HepG2 (cell line): ENCODE data around the gene REPIN1. TPM values are rescaled to one million over a fixed set of nuclear protein-coding genes. Genes with fewer than 3 reads are reported as not detected.

Source experiments
- ATAC-seq: fragments of 200-7000 bp; cut with Tn5 transposase; 3 replicates; pipeline ENCODE4 v1.9.1; 2020; ENCODE audit warnings: mild to moderate bottlenecking, moderate library complexity
- BruUV-seq: library from RNA; stranded (reverse); fragments of 400-500 nt; replicated peaks from 2 replicates; lab custom pipeline; 2021; lab: Mats Ljungman, UMichigan
- CTCF ChIA-PET: fragments of 300-600 bp; formaldehyde crosslinking; extraction: SDS; loops from one replicate; lab custom pipeline; 2021; ENCODE audit warnings: low total read pairs, inconsistent platforms, low intra/inter-chr PET ratio; lab: Yijun Ruan, JAX
- POLR2A ChIA-PET: fragments of 350-600 bp; sonication (Branson Sonifier 250); formaldehyde crosslinking; loops from one replicate; lab custom pipeline; 2020; ENCODE audit warnings: antibody characterized with exemption, inconsistent platforms; lab: Yijun Ruan, JAX
- DNase-seq: peaks from one replicate; pipeline ENCODE4 v3.0.0-alpha.2; 2015; ENCODE audit warnings: low spot score
- FAIRE-seq: peaks from 3 replicates; lab custom pipeline; 2011; peaks lifted over from hg19 to GRCh38; lab: Jason Lieb, UNC
- H2AFZ ChIP-seq: one replicate; pipeline ENCODE4 v1.6.1; 2011; ENCODE audit warnings: low read length, inconsistent platforms
- H3K27ac ChIP-seq: fragments of 300-600 bp; 3 replicates; pipeline ENCODE4 v1.8.0; 2011; ENCODE audit warnings: mixed run types, mild to moderate bottlenecking, mixed read lengths, low read length, inconsistent platforms; ENCODE audit not compliant: insufficient read depth; ENCODE audit errors: extremely low read length
- H3K27me3 ChIP-seq, 2 experiments: fragments of 200-600 bp in 1 of 2; 2 replicates in 1 of 2; 3 replicates in 1 of 2; pipeline versions ENCODE4 v1.6.0 to v1.8.0; 2011; ENCODE audit warnings: low read length in 2 of 2, mild to moderate bottlenecking in 2 of 2, moderate library complexity in 2 of 2, inconsistent platforms in 1 of 2; ENCODE audit not compliant: insufficient read depth in 2 of 2, control insufficient read depth in 1 of 2
- H3K36me3 ChIP-seq, 2 experiments: fragments of 200-600 bp in 1 of 2; replicated peaks in 1 of 2; 2 replicates in 1 of 2; 3 replicates in 1 of 2; pipeline versions ENCODE4 v1.5.1 to v1.8.0; 2011; ENCODE audit warnings: low read length in 2 of 2, inconsistent platforms in 1 of 2; ENCODE audit not compliant: insufficient read depth in 2 of 2, control insufficient read depth in 1 of 2
- H3K4me1 ChIP-seq: 2 replicates; pipeline ENCODE4 v1.5.1; 2012; ENCODE audit warnings: low read length, inconsistent platforms; ENCODE audit not compliant: insufficient read depth
- H3K4me2 ChIP-seq: 2 replicates; pipeline ENCODE4 v1.6.0; 2011; ENCODE audit warnings: low read depth, low read length, inconsistent platforms
- H3K4me3 ChIP-seq, 3 experiments: fragments of 200-600 bp in 1 of 3; sonication (generic), shearing (Covaris generic) in 1 of 3; replicated peaks in 1 of 3; 2 replicates each; pipeline ENCODE4 v1.5.1; 2011 to 2016; ENCODE audit warnings: low read length in 3 of 3, inconsistent platforms in 2 of 3, low read depth in 2 of 3, mild to moderate bottlenecking in 2 of 3, control low read depth in 1 of 3, mixed read lengths in 1 of 3; ENCODE audit not compliant: insufficient read depth in 1 of 3
- H3K79me2 ChIP-seq: one replicate; pipeline ENCODE4 v1.6.1; 2011; ENCODE audit warnings: low read length, inconsistent platforms; ENCODE audit not compliant: insufficient read depth
- H3K9ac ChIP-seq: 2 replicates; pipeline ENCODE4 v1.6.0; 2011; ENCODE audit warnings: mild to moderate bottlenecking, low read depth, low read length, inconsistent platforms; ENCODE audit not compliant: insufficient read depth
- H3K9me3 ChIP-seq: 2 replicates; pipeline ENCODE4 v1.5.1; 2012; ENCODE audit warnings: mild to moderate bottlenecking, low read length
- H4K20me1 ChIP-seq: 2 replicates; pipeline ENCODE4 v1.6.0; 2011; ENCODE audit warnings: inconsistent platforms, mild to moderate bottlenecking, low read length, moderate library complexity; ENCODE audit not compliant: insufficient read depth
- BRF2 ChIP-seq: sonication (generic); formaldehyde crosslinking; IDR thresholded peaks from 2 replicates; pipeline ENCODE4 v1.8.1; 2022; ENCODE audit warnings: mild to moderate bottlenecking, missing genetic modification reagents
- CBFB ChIP-seq: sonication (generic); formaldehyde crosslinking; IDR thresholded peaks from 2 replicates; pipeline ENCODE4 v1.4.0; 2020; ENCODE audit warnings: missing genetic modification reagents
- ELF1 ChIP-seq: sonication (generic); formaldehyde crosslinking; IDR thresholded peaks from 2 replicates; pipeline ENCODE4 v1.4.0; 2020; ENCODE audit warnings: missing genetic modification reagents
- ELF3 ChIP-seq: IDR thresholded peaks from 2 replicates; pipeline ENCODE4 v1.6.1; 2016; ENCODE audit warnings: missing genetic modification reagents, missing compliant biosample characterization
- EP300 ChIP-seq, 3 experiments: sonication (generic) in 1 of 3; formaldehyde crosslinking in 1 of 3; IDR thresholded peaks; 2 replicates each; pipeline versions ENCODE4 v1.5.1 to v1.6.1; 2011 to 2020; ENCODE audit warnings: low read depth in 2 of 3, low read length in 2 of 3, borderline replicate concordance in 1 of 3, improper control_type of control experiment in 1 of 3, mild to moderate bottlenecking in 1 of 3, missing genetic modification reagents in 1 of 3, moderate library complexity in 1 of 3
- FOXP4 ChIP-seq: sonication (generic); formaldehyde crosslinking; IDR thresholded peaks from 2 replicates; pipeline ENCODE4 v1.4.0; 2020; ENCODE audit warnings: missing genetic modification reagents
- NBN ChIP-seq: fragments of 450-650 bp; conservative IDR thresholded peaks from 2 replicates; pipeline ENCODE4 v1.6.1; 2017
- NFRKB ChIP-seq: fragments of 450-650 bp; IDR thresholded peaks from 2 replicates; pipeline ENCODE4 v1.6.1; 2017
- POLR2G ChIP-seq: fragments of 200-400 bp; formaldehyde crosslinking; IDR thresholded peaks from 2 replicates; pipeline ENCODE4 v1.6.1; 2018; ENCODE audit warnings: mild to moderate bottlenecking, low read depth, low read length, moderate library complexity
- RXRA ChIP-seq: sonication (generic); formaldehyde crosslinking; IDR thresholded peaks from 2 replicates; pipeline ENCODE4 v1.5.1; 2020; ENCODE audit warnings: missing genetic modification reagents
- SRSF1 ChIP-seq: fragments of 200-400 bp; formaldehyde crosslinking; optimal IDR thresholded peaks from 2 replicates; pipeline ENCODE3; 2017; ENCODE audit warnings: mild to moderate bottlenecking, low read depth, low read length, moderate library complexity
- SRY ChIP-seq: sonication (generic); formaldehyde crosslinking; IDR thresholded peaks from 2 replicates; pipeline ENCODE4 v1.8.0; 2022; ENCODE audit warnings: mild to moderate bottlenecking, missing genetic modification reagents
- ZNF503 ChIP-seq: sonication (generic); formaldehyde crosslinking; IDR thresholded peaks from 2 replicates; pipeline ENCODE4 v1.4.0; 2020; ENCODE audit warnings: missing genetic modification reagents
- ZNF563 ChIP-seq: sonication (generic); formaldehyde crosslinking; IDR thresholded peaks from 2 replicates; pipeline ENCODE4 v1.8.0; 2022; ENCODE audit warnings: mild to moderate bottlenecking, moderate library complexity, missing genetic modification reagents
- ZNF569 ChIP-seq: sonication (generic); formaldehyde crosslinking; IDR thresholded peaks from 2 replicates; pipeline ENCODE4 v1.5.0; 2020; ENCODE audit warnings: mild to moderate bottlenecking, missing genetic modification reagents, moderate library complexity, borderline replicate concordance
- WGBS: methylation state at CpG from one replicate; pipeline ENCODE4 v1.1.6; 2017; ENCODE audit warnings: low lambda C conversion rate; 5-methylcytosine and 5-hydroxymethylcytosine counted together
- in situ Hi-C: cut with HindIII; loops from 2 replicates; pipeline ENCODE4 v1.10.0; 2017; ENCODE audit warnings: low pct_unique_long_range_greater_than_20kb; ENCODE audit not compliant: extremely low pct_ligation_motif_present
- intact Hi-C: fragments of 100-400 bp; cut with micrococcal nuclease; formaldehyde crosslinking; loops from one replicate; pipeline ENCODE4 v1.10.0; 2022; ENCODE audit not compliant: unreplicated experiment
- polyA plus RNA-seq, 8 experiments: library from polyadenylated mRNA; depleted of rRNA in 3 of 8; stranded (reverse) in 7 of 8; unstranded in 1 of 8; fragments of >200 nt; fragmentation: Illumina TruSeq in 4 of 8; extraction: Trizol in 4 of 8; gene quantifications; 2 replicates each; pipeline versions ENCODE4 v1.2.1 to v1.2.3, GENCODE V29; 2011 to 2016; ENCODE audit warnings: low read depth in 4 of 8, missing spikeins in 1 of 8, mixed read lengths in 1 of 8; ENCODE audit not compliant: insufficient read depth in 1 of 8
- total RNA-seq, 5 experiments: library from RNA; depleted of rRNA; stranded (reverse); fragments of >200 nt; fragmentation: Illumina TruSeq; extraction: Trizol; gene quantifications; 2 replicates each; pipeline ENCODE4 v1.2.3, GENCODE V29; 2016; ENCODE audit warnings: low read depth in 1 of 5

REPIN1 gene
- total and polyA plus RNA-seq, 2 of the 13 experiments (the other 11 are each of a cell fraction or from before 2014, with no cell fraction given), result 69.9 to 108 TPM

GRCh38 chr7:150404805-150405583 lies 36.4 kb downstream of the REPIN1 start:
- Histone ChIP-seq H3K27me3 (no peaks in the 10 kb centered on the region), H3K9me3 (no peaks in the 10 kb centered on the region), H3K4me1 (peaks cover 65% of the 10 kb centered on the region), H3K36me3 (no peaks in the 10 kb centered on the region), H3K4me2 (peak overlapping the region; percentile 94), H3K9ac (peak overlapping the region; percentile 83), H4K20me1 (no peaks in the 10 kb centered on the region), H3K79me2 (no peaks in the 10 kb centered on the region), H3K27ac (peak overlapping the region; percentile 69), H2AFZ (no peak overlapping the region), H3K4me3 (peak overlapping the region; percentile 75 to 81 (median 79))
- POLR2A ChIA-PET, result interaction anchor here (0.8 to 8.8 kb wide), 13 partner anchors 10 to 82 kb away, joined by 3 to 181 read pairs (median 8); partner anchors contain the start of genes ACTR3C, LRRC61, REPIN1 and ZNF775
- peak; percentile 75 for DNase-seq
- no peak for FAIRE-seq
- in situ Hi-C loops, result loop anchor here (5.0 kb wide), 1 partner anchor 63 kb away; the partner anchor contains the start of gene RARRES2
- ATAC-seq, result peak; percentile 72
- intact Hi-C loops, result loop anchor here (2.0 kb wide), 1 partner anchor 16 kb away; no protein-coding TSS in a partner anchor
- CTCF ChIA-PET, result no interaction called here
- no TSS peak for BruUV-seq
- 0% methylated on average over 16 of the region's 86 CpGs for WGBS
- TF ChIP-seq FOXP4, result no peak; the same call in 1 of the 2 replicates
- TF ChIP-seq ZNF503 (CRISPR knock-in tag), result peak; percentile 32; the same call in 1 of the 2 replicates
- peak; percentile 21; the same call in 1 of the 2 replicates for TF ChIP-seq ELF1
- TF ChIP-seq NBN, result no peak
- TF ChIP-seq BRF2 (CRISPR knock-in tag), result peak; percentile 61; the same call in 1 of the 2 replicates
- peak; percentile 56 for TF ChIP-seq RXRA (CRISPR knock-in tag)
- TF ChIP-seq SRSF1, result peak; percentile 38
- TF ChIP-seq ELF3, result peak; percentile 76
- TF ChIP-seq NFRKB, result no peak
- peak; percentile 19 to 26; a peak in 1 of 4 replicates for TF ChIP-seq EP300 (IDR thresholded peaks at IDR 0.05; ENCODE audit: low read depth in 2 of 2, low read length in 2 of 2)
- no peak for TF ChIP-seq EP300 (CRISPR knock-in tag; IDR thresholded peaks at IDR 0.05; ENCODE audit: borderline replicate concordance)
- peak; percentile 81 for TF ChIP-seq POLR2G
- peak; percentile 50; the same call in 1 of the 2 replicates for TF ChIP-seq ZNF563 (CRISPR knock-in tag)
- TF ChIP-seq SRY (CRISPR knock-in tag), result peak; percentile 64
- peak; percentile 64; the same call in 1 of the 2 replicates for TF ChIP-seq CBFB (CRISPR knock-in tag)
- no peak for TF ChIP-seq ZNF569 (CRISPR knock-in tag)
